H9 (cell line): ENCODE results near the gene OGFOD3. TPM values are rescaled to one million over a fixed set of nuclear protein-coding genes. Genes with fewer than 3 reads are reported as not detected.

Source experiments
- DNase-seq: peaks from one replicate; pipeline ENCODE4 v3.0.0-alpha.2; 2017
- H2AFZ ChIP-seq: one replicate; pipeline ENCODE4 v1.6.1; 2013; ENCODE audit warnings: mild to moderate bottlenecking, low read length, control low read depth, moderate library complexity
- H2AK5ac ChIP-seq: 2 replicates; pipeline ENCODE4 v1.6.1; 2013; ENCODE audit warnings: low read length, control low read depth, mixed read lengths; ENCODE audit not compliant: insufficient read length
- H2BK120ac ChIP-seq: one replicate; pipeline ENCODE4 v1.6.1; 2013; ENCODE audit warnings: low read depth, mild to moderate bottlenecking, low read length, control low read depth, inconsistent platforms; ENCODE audit not compliant: poor library complexity, severe bottlenecking
- H2BK12ac ChIP-seq: 2 replicates; pipeline ENCODE4 v1.6.1; 2013; ENCODE audit warnings: low read length, control low read depth, mixed read lengths, low read depth; ENCODE audit not compliant: insufficient read length
- H2BK15ac ChIP-seq: 2 replicates; pipeline ENCODE4 v1.6.1; 2013; ENCODE audit warnings: low read depth, low read length, control low read depth
- H2BK20ac ChIP-seq: one replicate; pipeline ENCODE4 v1.6.1; 2013; ENCODE audit warnings: low read depth, mild to moderate bottlenecking, low read length, control low read depth, inconsistent platforms; ENCODE audit not compliant: poor library complexity, severe bottlenecking
- H2BK5ac ChIP-seq: 2 replicates; pipeline ENCODE4 v1.6.1; 2013; ENCODE audit warnings: low read length, control low read depth, mixed read lengths; ENCODE audit not compliant: insufficient read length
- H3K14ac ChIP-seq: 2 replicates; pipeline ENCODE4 v1.6.1; 2013; ENCODE audit warnings: low read length, control low read depth; ENCODE audit not compliant: insufficient read depth
- H3K18ac ChIP-seq: 2 replicates; pipeline ENCODE4 v1.6.1; 2013; ENCODE audit warnings: low read depth, mild to moderate bottlenecking, mixed read lengths, low read length, control low read depth; ENCODE audit not compliant: insufficient read length
- H3K23ac ChIP-seq: 2 replicates; pipeline ENCODE4 v1.6.1; 2013; ENCODE audit warnings: low read length, control low read depth, mixed read lengths, low read depth; ENCODE audit not compliant: insufficient read length
- H3K23me2 ChIP-seq: 2 replicates; pipeline ENCODE4 v1.6.1; 2013; ENCODE audit warnings: low read depth, mild to moderate bottlenecking, mixed read lengths, low read length, control low read depth; ENCODE audit not compliant: insufficient read length, poor library complexity, severe bottlenecking
- H3K27ac ChIP-seq: 2 replicates; pipeline ENCODE4 v1.5.1; 2013; ENCODE audit warnings: low read length, control low read depth, mixed read lengths, low read depth; ENCODE audit not compliant: insufficient read length
- H3K27me3 ChIP-seq: 2 replicates; pipeline ENCODE4 v1.6.1; 2013; ENCODE audit warnings: low read length, control low read depth, inconsistent platforms; ENCODE audit not compliant: insufficient read depth
- H3K4ac ChIP-seq: 2 replicates; pipeline ENCODE4 v1.6.1; 2013; ENCODE audit warnings: low read depth, mild to moderate bottlenecking, control low read depth, inconsistent platforms, low read length, moderate library complexity
- H3K4me1 ChIP-seq: 2 replicates; pipeline ENCODE4 v1.6.1; 2013; ENCODE audit warnings: low read length, control low read depth, inconsistent platforms; ENCODE audit not compliant: insufficient read depth
- H3K4me2 ChIP-seq: 2 replicates; pipeline ENCODE4 v1.6.1; 2013; ENCODE audit warnings: low read length, control low read depth, mixed read lengths; ENCODE audit not compliant: insufficient read length, insufficient read depth
- H3K56ac ChIP-seq: 2 replicates; pipeline ENCODE4 v1.6.1; 2013; ENCODE audit warnings: low read depth, mild to moderate bottlenecking, mixed read lengths, low read length, control low read depth; ENCODE audit not compliant: insufficient read length
- H3K79me1 ChIP-seq: 2 replicates; pipeline ENCODE4 v1.6.1; 2013; ENCODE audit warnings: low read depth, mild to moderate bottlenecking, moderate library complexity, low read length, control low read depth, inconsistent platforms; ENCODE audit not compliant: insufficient read depth, poor library complexity, severe bottlenecking
- H3K79me2 ChIP-seq: 2 replicates; pipeline ENCODE4 v1.6.1; 2013; ENCODE audit warnings: low read length, control low read depth, inconsistent platforms; ENCODE audit not compliant: insufficient read depth
- H3K9ac ChIP-seq: 2 replicates; pipeline ENCODE4 v1.6.1; 2013; ENCODE audit warnings: low read length, control low read depth, mixed read lengths; ENCODE audit not compliant: insufficient read length; ENCODE audit errors: extremely low read depth
- H3K9me3 ChIP-seq: one replicate; pipeline ENCODE4 v1.6.1; 2013; ENCODE audit warnings: low read depth, low read length, inconsistent platforms; ENCODE audit not compliant: control insufficient read depth
- H3T11ph ChIP-seq: one replicate; pipeline ENCODE4 v1.6.1; 2013; ENCODE audit warnings: mild to moderate bottlenecking, low read length, control low read depth, inconsistent platforms
- H4K20me1 ChIP-seq: one replicate; pipeline ENCODE4 v1.6.1; 2013; ENCODE audit not compliant: control insufficient read depth, insufficient read length, insufficient read depth
- H4K5ac ChIP-seq: 2 replicates; pipeline ENCODE4 v1.6.1; 2013; ENCODE audit warnings: low read depth, mild to moderate bottlenecking, mixed read lengths, low read length, control low read depth; ENCODE audit not compliant: insufficient read length
- H4K8ac ChIP-seq: replicated peaks from 2 replicates; pipeline ENCODE4 v1.6.1; 2013; ENCODE audit warnings: low read length, control low read depth, mixed read lengths, low read depth; ENCODE audit not compliant: insufficient read length
- H4K91ac ChIP-seq: 2 replicates; pipeline ENCODE4 v1.6.1; 2013; ENCODE audit warnings: low read depth, mild to moderate bottlenecking, moderate library complexity, mixed read lengths, low read length, control low read depth; ENCODE audit not compliant: insufficient read length
- H3K27ac Mint-ChIP-seq, 3 experiments: 2 replicates in 2 of 3; 3 replicates in 1 of 3; pipeline ENCODE4 v1.8.0; 2020 to 2021; ENCODE audit warnings: mixed read lengths in 3 of 3, mild to moderate bottlenecking in 1 of 3, moderate library complexity in 1 of 3
- H3K27me3 Mint-ChIP-seq: 2 replicates; pipeline ENCODE4 v1.8.0; 2021; ENCODE audit warnings: low read depth, mild to moderate bottlenecking, moderate library complexity, mixed read lengths
- H3K36me3 Mint-ChIP-seq, 3 experiments: 2 replicates in 2 of 3; 3 replicates in 1 of 3; pipeline ENCODE4 v1.8.0; 2020 to 2021; ENCODE audit warnings: low read depth in 3 of 3, mixed read lengths in 3 of 3; ENCODE audit not compliant: insufficient read depth in 1 of 3
- H3K4me1 Mint-ChIP-seq, 2 experiments: 2 replicates each; pipeline ENCODE4 v1.8.0; 2020; ENCODE audit warnings: mixed read lengths in 2 of 2
- H3K4me3 Mint-ChIP-seq, 2 experiments: 2 replicates in 1 of 2; 3 replicates in 1 of 2; pipeline ENCODE4 v1.8.0; 2020 to 2021; ENCODE audit warnings: mild to moderate bottlenecking in 2 of 2, mixed read lengths in 2 of 2, moderate library complexity in 1 of 2
- H3K9me3 Mint-ChIP-seq, 2 experiments: 2 replicates in 1 of 2; 3 replicates in 1 of 2; pipeline ENCODE4 v1.8.0; 2020; ENCODE audit warnings: mild to moderate bottlenecking in 2 of 2, mixed read lengths in 2 of 2, moderate library complexity in 1 of 2
- WGBS: extraction: QIAGEN DNeasy Blood & Tissue Kit; methylation state at CpG from one replicate; pipeline ENCODE4 v1.1.7; 2013; ENCODE audit warnings: missing lambda C conversion rate, low lambda C conversion rate, mixed read lengths; ENCODE audit not compliant: insufficient read length; ENCODE audit errors: extremely low coverage; 5-methylcytosine and 5-hydroxymethylcytosine counted together
- total RNA-seq: library from RNA; stranded (reverse); gene quantifications from 2 replicates; pipeline ENCODE4 v1.2.1, GENCODE V29; 2021
- TF ChIP-seq, protein P1 (sequence below): fragments of 200-600 bp; sonication (generic); conservative IDR thresholded peaks from 3 replicates; pipeline ENCODE4 v1.8.0; 2021; ENCODE audit warnings: antibody characterized with exemption, mild to moderate bottlenecking

The OGFOD3 gene
- total RNA-seq, 1 experiment from 2014 or later = 27.8 TPM

DNA sequence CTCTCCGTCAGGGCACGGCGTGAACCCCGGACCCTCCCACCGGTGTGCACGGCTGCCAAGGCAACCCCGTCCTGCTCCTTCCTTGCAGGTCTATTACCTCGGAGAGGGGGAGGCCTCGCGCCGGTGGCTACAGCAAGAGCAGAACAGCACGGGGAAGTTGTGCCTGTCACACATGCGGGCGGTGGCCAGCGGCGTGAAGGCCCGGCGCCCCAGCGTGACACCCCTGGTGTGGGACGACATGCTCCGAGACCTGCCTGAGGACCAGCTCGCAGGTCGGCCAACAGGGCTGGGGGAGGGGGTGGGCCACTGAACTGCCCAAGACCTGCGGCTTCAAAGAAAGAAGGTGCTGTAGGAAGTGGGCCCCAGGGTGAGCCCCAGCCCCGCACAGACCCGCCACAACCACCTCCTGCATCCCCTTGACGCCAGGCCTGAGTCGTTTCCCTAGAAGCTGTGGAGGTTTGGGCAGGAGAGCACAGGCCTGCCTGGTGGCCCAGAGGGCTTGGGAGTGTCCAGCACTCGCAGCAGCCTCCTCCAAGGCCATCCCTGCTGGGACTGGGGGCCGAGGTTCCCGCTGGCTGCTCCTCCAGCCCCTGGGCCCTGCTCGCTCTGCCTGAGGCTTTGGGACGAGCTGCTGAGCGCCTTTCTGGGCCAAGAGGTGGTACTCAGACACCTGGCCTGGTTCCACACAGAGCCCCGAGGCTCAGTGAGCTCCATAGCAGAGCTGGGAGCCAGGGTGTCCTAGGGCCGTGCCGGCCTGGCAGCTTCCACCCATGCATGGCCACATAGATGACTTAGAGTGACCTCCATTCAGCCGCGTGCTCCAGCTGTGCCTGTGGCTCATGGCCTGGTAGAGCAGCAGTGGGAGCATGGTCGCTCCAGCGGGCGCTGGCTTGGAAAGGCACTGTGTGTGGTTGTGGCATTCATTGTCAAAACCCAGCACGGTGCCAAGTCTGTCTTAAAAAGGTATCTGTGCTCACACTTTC, 17.5 kb upstream of the OGFOD3 start:
- H3K36me3 Mint-ChIP-seq = peaks cover 0 to 13% (median 10%) of the 10 kb centered on the region in 3 experiments; a peak in 4 of 7 replicates
- H3K14ac ChIP-seq = no peak overlapping the region; the same call in 1 of the 2 replicates
- H3K4me1 ChIP-seq = no peaks in the 10 kb centered on the region
- H3K27ac ChIP-seq = no peak overlapping the region
- no CpG with 5 or more reads among the region's 43 CpGs for WGBS
- no peak overlapping the region for H3K18ac ChIP-seq
- H2AK5ac ChIP-seq = no peak overlapping the region
- no peaks in the 10 kb centered on the region; the same call in 1 of the 2 replicates for H3K27me3 Mint-ChIP-seq
- H4K8ac ChIP-seq = no peak overlapping the region
- no peaks in the 10 kb centered on the region for H3K9me3 Mint-ChIP-seq
- H3K56ac ChIP-seq = no peak overlapping the region
- H3K4me2 ChIP-seq = no peak overlapping the region
- no peaks in the 10 kb centered on the region for H3K23me2 ChIP-seq
- TF ChIP-seq, protein P1, sequence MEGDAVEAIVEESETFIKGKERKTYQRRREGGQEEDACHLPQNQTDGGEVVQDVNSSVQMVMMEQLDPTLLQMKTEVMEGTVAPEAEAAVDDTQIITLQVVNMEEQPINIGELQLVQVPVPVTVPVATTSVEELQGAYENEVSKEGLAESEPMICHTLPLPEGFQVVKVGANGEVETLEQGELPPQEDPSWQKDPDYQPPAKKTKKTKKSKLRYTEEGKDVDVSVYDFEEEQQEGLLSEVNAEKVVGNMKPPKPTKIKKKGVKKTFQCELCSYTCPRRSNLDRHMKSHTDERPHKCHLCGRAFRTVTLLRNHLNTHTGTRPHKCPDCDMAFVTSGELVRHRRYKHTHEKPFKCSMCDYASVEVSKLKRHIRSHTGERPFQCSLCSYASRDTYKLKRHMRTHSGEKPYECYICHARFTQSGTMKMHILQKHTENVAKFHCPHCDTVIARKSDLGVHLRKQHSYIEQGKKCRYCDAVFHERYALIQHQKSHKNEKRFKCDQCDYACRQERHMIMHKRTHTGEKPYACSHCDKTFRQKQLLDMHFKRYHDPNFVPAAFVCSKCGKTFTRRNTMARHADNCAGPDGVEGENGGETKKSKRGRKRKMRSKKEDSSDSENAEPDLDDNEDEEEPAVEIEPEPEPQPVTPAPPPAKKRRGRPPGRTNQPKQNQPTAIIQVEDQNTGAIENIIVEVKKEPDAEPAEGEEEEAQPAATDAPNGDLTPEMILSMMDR = no peak
- no peaks in the 10 kb centered on the region for H3K9me3 ChIP-seq
- H2BK20ac ChIP-seq = no peak overlapping the region
- no peak overlapping the region for H3K4ac ChIP-seq
- no peaks in the 10 kb centered on the region for H3K79me1 ChIP-seq
- no peak overlapping the region for H2BK5ac ChIP-seq
- no peak overlapping the region for H2AFZ ChIP-seq
- no peak overlapping the region for H2BK12ac ChIP-seq
- no peaks in the 10 kb centered on the region for H3K27me3 ChIP-seq
- peak; percentile 36 for DNase-seq
- H4K5ac ChIP-seq = no peak overlapping the region
- no peak overlapping the region; a peak in 1 of 5 replicates for H3K4me3 Mint-ChIP-seq
- no peak overlapping the region for H3T11ph ChIP-seq
- H2BK120ac ChIP-seq = no peak overlapping the region
- no peak overlapping the region for H3K9ac ChIP-seq
- H3K27ac Mint-ChIP-seq = peak overlapping the region in 1 of 3 experiments; percentile 22; a peak in 1 of 7 replicates
- H4K20me1 ChIP-seq = no peaks in the 10 kb centered on the region
- H3K79me2 ChIP-seq = no peaks in the 10 kb centered on the region
- H3K23ac ChIP-seq = no peak overlapping the region
- no peak overlapping the region for H2BK15ac ChIP-seq
- H3K4me1 Mint-ChIP-seq = peaks cover 9 to 14% of the 10 kb centered on the region in 2 experiments
- H4K91ac ChIP-seq = no peak overlapping the region
